ENCODE measurements around the gene KANK4. TPM values are rescaled to one million over a fixed set of nuclear protein-coding genes. Genes with fewer than 3 reads are reported as not detected.

Gene KANK4
- total RNA-seq, 6 experiments from 2014 or later = 0.18 to 6.7 (median 1.3) TPM

GRCh38 chr1:62307446-62307845, 11.8 kb downstream of the KANK4 start:
- intact Hi-C loops (cut with DNase I) = no loop called here
- no peak for TF ChIP-seq CTCF (IDR thresholded peaks at IDR 0.05)
- TF ChIP-seq POLR2A (IDR thresholded peaks at IDR 0.05) = no peak
- Histone ChIP-seq H3K27me3 (no peaks in the 10 kb centered on the region), H3K9me3 (no peaks in the 10 kb centered on the region), H3K4me1 (no peaks in the 10 kb centered on the region), H3K27ac (no peak overlapping the region), H3K36me3 (no peaks in the 10 kb centered on the region), H3K4me3 (no peak overlapping the region)
- 80% methylated on average over 1 of the region's 1 CpG for whole genome bisulfite sequencing (ENCODE audit: insufficient coverage, low coverage, low lambda C conversion rate, missing lambda C conversion rate)
- DNase-seq (no peak), ATAC-seq (no peak)

- WGBS (ENCODE audit: insufficient coverage, low coverage, low lambda C conversion rate, missing lambda C conversion rate) = 90% methylated on average over 2 of the region's 2 CpGs
- intact Hi-C loops (cut with DNase I) = no loop called here
- no peaks in the 10 kb centered on the region for H3K36me3 ChIP-seq
- H3K4me1 ChIP-seq = no peaks in the 10 kb centered on the region
- ATAC-seq = no peak
- H3K9me3 ChIP-seq = no peaks in the 10 kb centered on the region
- no peak overlapping the region for H3K4me3 ChIP-seq
- no peaks in the 10 kb centered on the region for H3K27me3 ChIP-seq
- DNase-seq = no peak
- H3K27ac ChIP-seq = no peak overlapping the region
- TF ChIP-seq CTCF (IDR thresholded peaks at IDR 0.05) (no peak), POLR2A (IDR thresholded peaks at IDR 0.05) (no peak)
These were observed 13.2 kb downstream of the KANK4 start for GRCh38 chr1:62306065-62306464.

- intact Hi-C loops (cut with DNase I) = no loop called here
- Histone ChIP-seq H3K27me3 (no peaks in the 10 kb centered on the region), H3K27ac (no peak overlapping the region), H3K9me3 (no peaks in the 10 kb centered on the region), H3K4me3 (no peak overlapping the region), H3K4me1 (no peaks in the 10 kb centered on the region), H3K36me3 (no peaks in the 10 kb centered on the region)
- no peak for TF ChIP-seq CTCF (IDR thresholded peaks at IDR 0.05)
- TF ChIP-seq POLR2A (IDR thresholded peaks at IDR 0.05) = no peak
- no peak for ATAC-seq
- no peak for DNase-seq
- WGBS (ENCODE audit: insufficient coverage, low coverage, low lambda C conversion rate, missing lambda C conversion rate) = 77% methylated on average over 5 of the region's 7 CpGs
These were observed 14.3 kb downstream of the KANK4 start for GRCh38 chr1:62304975-62305374.

- H3K27me3 ChIP-seq = no peaks in the 10 kb centered on the region
- H3K4me1 ChIP-seq = no peaks in the 10 kb centered on the region
- H3K4me3 ChIP-seq = no peak overlapping the region
- no peak overlapping the region for H3K27ac ChIP-seq
- DNase-seq (no peak), ATAC-seq (no peak)
- intact Hi-C loops (cut with DNase I) = no loop called here
- WGBS (ENCODE audit: insufficient coverage, low coverage, low lambda C conversion rate, missing lambda C conversion rate) = 90% methylated on average over 7 of the region's 7 CpGs
- H3K36me3 ChIP-seq = no peaks in the 10 kb centered on the region
- H3K9me3 ChIP-seq = no peaks in the 10 kb centered on the region
- no peak for TF ChIP-seq POLR2A (IDR thresholded peaks at IDR 0.05)
- TF ChIP-seq CTCF (IDR thresholded peaks at IDR 0.05) = no peak
These were observed 14.7 kb downstream of the KANK4 start for GRCh38 chr1:62304515-62304914.
